Thyroid gland (tissue), 4 donors: ENCODE results near the gene C2orf69.

Experiments used
- POLR2A ChIP-seq, 2 donors: fragments of 450-650 bp; IDR thresholded peaks; one replicate each; pipeline ENCODE4 v1.6.1; 2017; ENCODE audit warnings: antibody characterized with exemption in 2 of 2, mild to moderate bottlenecking in 2 of 2, moderate library complexity in 1 of 2
- TF ChIP-seq, protein P1 (sequence below), 6 experiments: fragments of 200-600 bp in 3 of 6; fragments of 450-650 bp in 3 of 6; sonication (generic) in 3 of 6; IDR thresholded peaks; one replicate each; pipeline ENCODE4 v1.5.1; 2016 to 2019; ENCODE audit warnings: antibody characterized with exemption in 6 of 6, mild to moderate bottlenecking in 2 of 6, inconsistent platforms in 1 of 6, moderate library complexity in 1 of 6

DNA sequence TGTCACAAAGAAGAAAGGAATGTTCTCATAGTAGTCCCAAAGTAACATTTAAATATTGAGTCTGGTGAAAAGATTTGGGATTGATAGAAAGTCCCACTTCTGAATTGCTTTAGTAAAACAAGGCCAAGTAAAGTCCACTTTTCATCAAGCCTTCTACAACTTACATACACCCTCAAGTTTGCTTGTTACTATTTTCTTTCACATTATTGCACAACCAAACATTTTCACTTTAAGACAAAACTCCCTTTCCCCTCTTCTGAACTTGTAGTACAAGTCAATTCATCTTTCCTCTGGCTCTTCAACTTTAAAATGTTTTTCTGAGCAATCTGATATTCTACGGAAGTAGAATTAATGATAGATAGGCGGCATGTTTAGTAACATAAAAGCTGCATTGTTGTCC is 55.3 kb downstream of the C2orf69 start:
- TF ChIP-seq, protein P1, sequence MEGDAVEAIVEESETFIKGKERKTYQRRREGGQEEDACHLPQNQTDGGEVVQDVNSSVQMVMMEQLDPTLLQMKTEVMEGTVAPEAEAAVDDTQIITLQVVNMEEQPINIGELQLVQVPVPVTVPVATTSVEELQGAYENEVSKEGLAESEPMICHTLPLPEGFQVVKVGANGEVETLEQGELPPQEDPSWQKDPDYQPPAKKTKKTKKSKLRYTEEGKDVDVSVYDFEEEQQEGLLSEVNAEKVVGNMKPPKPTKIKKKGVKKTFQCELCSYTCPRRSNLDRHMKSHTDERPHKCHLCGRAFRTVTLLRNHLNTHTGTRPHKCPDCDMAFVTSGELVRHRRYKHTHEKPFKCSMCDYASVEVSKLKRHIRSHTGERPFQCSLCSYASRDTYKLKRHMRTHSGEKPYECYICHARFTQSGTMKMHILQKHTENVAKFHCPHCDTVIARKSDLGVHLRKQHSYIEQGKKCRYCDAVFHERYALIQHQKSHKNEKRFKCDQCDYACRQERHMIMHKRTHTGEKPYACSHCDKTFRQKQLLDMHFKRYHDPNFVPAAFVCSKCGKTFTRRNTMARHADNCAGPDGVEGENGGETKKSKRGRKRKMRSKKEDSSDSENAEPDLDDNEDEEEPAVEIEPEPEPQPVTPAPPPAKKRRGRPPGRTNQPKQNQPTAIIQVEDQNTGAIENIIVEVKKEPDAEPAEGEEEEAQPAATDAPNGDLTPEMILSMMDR (IDR thresholded peaks at IDR 0.05), result no peak
- no peak for TF ChIP-seq POLR2A (IDR thresholded peaks at IDR 0.05)
